GM12878 (cell line): ENCODE results near the gene C1orf52. TPM values are rescaled to one million over a fixed set of nuclear protein-coding genes. Genes with fewer than 3 reads are reported as not detected.

ENCODE experiments used
- ATAC-seq: fragments of 200-7000 bp; cut with Tn5 transposase; 3 replicates; pipeline ENCODE4 v1.9.1; 2020; ENCODE audit warnings: mild to moderate bottlenecking, moderate library complexity
- BruUV-seq: library from RNA; stranded (reverse); fragments of 400-500 nt; replicated peaks from 2 replicates; lab custom pipeline; 2021; lab: Mats Ljungman, UMichigan
- CTCF ChIA-PET: fragments of 300-600 bp; sonication (Branson Sonifier 250); formaldehyde crosslinking; extraction: SDS; loops from one replicate; lab custom pipeline; 2021; ENCODE audit warnings: inconsistent platforms; lab: Yijun Ruan, JAX
- POLR2A ChIA-PET: fragments of 350-600 bp; formaldehyde crosslinking; extraction: SDS; loops from one replicate; lab custom pipeline; 2021; ENCODE audit warnings: inconsistent platforms; lab: Charles Lee
- RAD21 ChIA-PET: fragments of 300-600 bp; sonication (Branson Sonifier 250); formaldehyde crosslinking; loops from one replicate; lab custom pipeline; 2023; ENCODE audit warnings: antibody characterized with exemption; ENCODE audit not compliant: unreplicated experiment; lab: Charles Lee
- SMC1A ChIA-PET: fragments of 300-600 bp; sonication (Branson Sonifier 250); formaldehyde crosslinking; loops from one replicate; lab custom pipeline; 2023; ENCODE audit not compliant: unreplicated experiment, uncharacterized antibody; lab: Charles Lee
- DNase-seq: peaks from one replicate; pipeline ENCODE4 v3.0.0-alpha.2; 2011; ENCODE audit warnings: low read depth, low spot score
- FAIRE-seq: peaks from 3 replicates; lab custom pipeline; 2011; peaks lifted over from hg19 to GRCh38; lab: Jason Lieb, UNC
- H2AFZ ChIP-seq: 2 replicates; pipeline ENCODE4 v1.6.0; 2011; ENCODE audit warnings: low read depth, low read length, control low read depth; ENCODE audit not compliant: control insufficient read depth
- H3K27ac ChIP-seq: 2 replicates; pipeline ENCODE4 v1.5.1; 2011; ENCODE audit warnings: control low read depth; ENCODE audit not compliant: control insufficient read depth, insufficient read depth
- H3K27me3 ChIP-seq, 2 experiments: replicated peaks in 1 of 2; 2 replicates each; pipeline versions ENCODE4 v1.6.0 to v1.6.1; 2011; ENCODE audit warnings: low read length in 1 of 2; ENCODE audit not compliant: control insufficient read depth in 2 of 2, insufficient read depth in 2 of 2
- H3K36me3 ChIP-seq, 2 experiments: 2 replicates each; pipeline ENCODE4 v1.5.1; 2011; ENCODE audit warnings: low read length in 1 of 2; ENCODE audit not compliant: control insufficient read depth in 2 of 2, insufficient read depth in 2 of 2
- H3K4me1 ChIP-seq: 2 replicates; pipeline ENCODE4 v1.6.1; 2011; ENCODE audit warnings: mild to moderate bottlenecking, low read length, moderate library complexity, mixed read lengths; ENCODE audit not compliant: control insufficient read depth, insufficient read depth
- H3K4me2 ChIP-seq: 2 replicates; pipeline ENCODE4 v1.6.0; 2011; ENCODE audit warnings: control low read depth; ENCODE audit not compliant: control insufficient read depth, insufficient read depth
- H3K4me3 ChIP-seq: fragments of 200-600 bp; sonication (generic); 2 replicates; pipeline ENCODE4 v1.5.1; 2016
- H3K79me2 ChIP-seq: 2 replicates; pipeline ENCODE4 v1.6.0; 2011; ENCODE audit warnings: low read length; ENCODE audit not compliant: control insufficient read depth, insufficient read depth
- H3K9ac ChIP-seq: 2 replicates; pipeline ENCODE4 v1.8.0; 2011; ENCODE audit warnings: low read length, control low read depth, mixed read lengths; ENCODE audit not compliant: control insufficient read depth, insufficient read depth
- H3K9me3 ChIP-seq: replicated peaks from 3 replicates; pipeline ENCODE4 v1.5.1; 2011; ENCODE audit warnings: mild to moderate bottlenecking, low read length; ENCODE audit not compliant: control insufficient read depth, insufficient read depth
- H4K20me1 ChIP-seq: 2 replicates; pipeline ENCODE4 v1.6.0; 2011; ENCODE audit not compliant: control insufficient read depth, insufficient read depth
- IKZF1 ChIP-seq: fragments of 450-650 bp; conservative IDR thresholded peaks from 2 replicates; pipeline ENCODE4 v1.6.1; 2017; ENCODE audit warnings: antibody characterized with exemption, mild to moderate bottlenecking
- NRF1 ChIP-seq: conservative IDR thresholded peaks from 2 replicates; pipeline ENCODE4 v1.6.1; 2011; ENCODE audit warnings: mild to moderate bottlenecking, low read depth, low read length, improper control_type of control experiment
- RCOR1 ChIP-seq: conservative IDR thresholded peaks from 2 replicates; pipeline ENCODE4 v1.6.1; 2012; ENCODE audit warnings: low read depth, low read length, improper control_type of control experiment
- RELA ChIP-seq: fragments of 450-650 bp; IDR thresholded peaks from 2 replicates; pipeline ENCODE4 v1.8.0; 2014; ENCODE audit warnings: borderline replicate concordance; ENCODE audit not compliant: partially characterized antibody
- SUZ12 ChIP-seq: fragments of 200-600 bp; sonication (generic); IDR thresholded peaks from one replicate; pipeline ENCODE4 v1.6.1; 2018; ENCODE audit warnings: antibody characterized with exemption, mild to moderate bottlenecking; ENCODE audit not compliant: unreplicated experiment
- ZNF207 ChIP-seq: fragments of 450-650 bp; IDR thresholded peaks from 2 replicates; pipeline ENCODE4 v1.6.1; 2014; ENCODE audit warnings: antibody characterized with exemption, mild to moderate bottlenecking, borderline replicate concordance
- WGBS: methylation state at CpG from one replicate; pipeline ENCODE4 v1.1.6; 2016; ENCODE audit warnings: low lambda C conversion rate; ENCODE audit not compliant: insufficient replicate concordance, insufficient coverage; ENCODE audit errors: missing lambda C conversion rate; 5-methylcytosine and 5-hydroxymethylcytosine counted together
- in situ Hi-C: fragments of 300-500 bp; cut with MboI; formaldehyde crosslinking; loops from 9 replicates; pipeline ENCODE4 v1.14.3; 2018; ENCODE audit warnings: mixed read lengths
- intact Hi-C: fragments of 100-400 bp; cut with micrococcal nuclease; formaldehyde crosslinking; loops from one replicate; pipeline ENCODE4 v1.14.2; 2022; ENCODE audit not compliant: unreplicated experiment
- polyA plus RNA-seq, 11 experiments: library from polyadenylated mRNA; depleted of rRNA in 4 of 11; unstranded in 6 of 11; stranded (reverse) in 5 of 11; fragments of >200 nt; fragmentation: Nextera tagmentation in 4 of 11; fragmentation: Illumina TruSeq in 1 of 11; extraction: Ambion mirVana in 4 of 11; extraction: Trizol in 1 of 11; gene quantifications; 1 replicate in 1 of 11; 2 replicates in 10 of 11; pipeline versions ENCODE4 v1.2.1 to v1.2.3, GENCODE V29; 2011 to 2016; ENCODE audit warnings: inconsistent platforms in 2 of 11, missing spikeins in 2 of 11, low read depth in 1 of 11
- total RNA-seq, 4 experiments: library from RNA; depleted of rRNA in 3 of 4; stranded (reverse); fragments of >200 nt in 3 of 4; fragmentation: Illumina TruSeq in 1 of 4; extraction: Trizol in 1 of 4; gene quantifications; 2 replicates each; pipeline versions ENCODE4 v1.2.1 to v1.2.3, GENCODE V29; 2013 to 2021

Gene C1orf52
- total and polyA plus RNA-seq, 10 of the 15 experiments (the other 5 are each of a cell fraction or from before 2014, with no cell fraction given): 9.4 to 39.5 (median 17.6) TPM

GRCh38 chr1:85220756-85221201 lies 38.7 kb downstream of the C1orf52 start (continued):
- no peak for TF ChIP-seq RCOR1

- no peak overlapping the region for H2AFZ ChIP-seq
- FAIRE-seq (no peak), ATAC-seq (no peak), DNase-seq (no peak)
- H3K9me3 ChIP-seq: no peaks in the 10 kb centered on the region
- RAD21 ChIA-PET: no interaction called here
- no peak overlapping the region for H3K4me2 ChIP-seq
- H3K27ac ChIP-seq: no peak overlapping the region
- intact Hi-C loops: no loop called here
- WGBS: 29% methylated on average over 2 of the region's 2 CpGs
- no peaks in the 10 kb centered on the region for H3K79me2 ChIP-seq
- SMC1A ChIA-PET: no interaction called here
- no peak overlapping the region for H3K4me3 ChIP-seq
- H3K36me3 ChIP-seq: no peaks in the 10 kb centered on the region
- no TSS peak for BruUV-seq
- in situ Hi-C loops: no loop called here
- H3K27me3 ChIP-seq: no peaks in the 10 kb centered on the region; a peak in 1 of 4 replicates
- POLR2A ChIA-PET: no interaction called here
- TF ChIP-seq NRF1 (no peak), ZNF207 (no peak), RELA (no peak), IKZF1 (no peak), SUZ12 (no peak)
- TF ChIP-seq, all 136 proteins: peak for 0
- Histone ChIP-seq H4K20me1 (no peaks in the 10 kb centered on the region), H3K4me1 (no peaks in the 10 kb centered on the region), H3K9ac (no peak overlapping the region)
- CTCF ChIA-PET: no interaction called here
These were observed 39.4 kb downstream of the C1orf52 start for GRCh38 chr1:85219853-85220610.
